GM04504 (cell line): Measurements from ENCODE around the gene SAC3D1.

Experiments
- DNase-seq: peaks from one replicate; pipeline ENCODE4 v3.0.0-alpha.2; 2012; ENCODE audit warnings: low read depth

Gene SAC3D1

GRCh38 chr11:65087827-65088226, 46.8 kb downstream of the SAC3D1 start:
- DNase-seq: no peak

DNA sequence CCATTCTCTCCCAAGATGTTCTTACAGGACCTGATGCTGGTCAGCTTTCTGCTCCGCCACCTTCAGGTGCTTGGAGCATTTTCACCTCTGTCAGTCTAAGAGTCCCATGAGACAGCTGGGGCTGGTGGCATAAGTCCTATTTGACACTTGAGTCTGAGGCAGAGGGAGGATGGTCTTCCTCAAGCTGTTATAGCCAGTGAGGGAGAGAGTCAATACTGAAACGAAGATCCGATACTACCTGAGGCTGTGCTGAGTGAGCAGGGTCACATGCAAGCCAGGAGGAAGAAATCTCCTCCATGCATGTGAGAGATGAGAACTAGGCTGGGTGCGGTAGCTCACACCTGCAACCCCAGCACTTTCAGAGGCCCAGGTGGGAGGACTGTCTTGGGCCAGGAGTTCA, 48.6 kb downstream of the SAC3D1 start:
- DNase-seq: no peak

DNA sequence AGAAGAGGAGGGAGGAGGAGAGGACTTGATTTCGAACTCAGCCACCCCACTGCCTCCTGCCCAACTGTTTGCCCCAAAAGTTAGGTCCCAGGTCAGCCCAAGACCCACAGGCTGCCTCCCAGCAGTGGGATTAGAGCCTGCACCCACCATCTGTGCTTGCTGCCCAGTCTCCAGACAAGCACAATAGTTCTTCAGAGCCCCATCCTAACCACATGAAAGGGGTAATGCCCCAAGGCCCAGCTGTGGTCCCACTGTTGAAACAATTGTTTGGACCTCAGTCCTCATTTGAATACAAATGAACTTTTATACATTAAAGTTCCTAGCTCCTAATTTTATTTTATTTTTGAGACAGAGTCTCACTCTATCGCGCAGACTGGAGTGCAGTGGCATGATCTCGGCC, 49.6 kb downstream of the SAC3D1 start:
- DNase-seq: no peak
